Vagina (tissue), 2 donors: ENCODE results near the gene VRTN.
"Not testable (repeated sequence)": the region's sequence is repeated elsewhere in the genome, so short reads cannot be mapped to it uniquely, and the experiment has no call there.

ENCODE experiments used
- POLR2A ChIP-seq, 2 donors: fragments of 450-650 bp; IDR thresholded peaks; one replicate each; pipeline ENCODE4 v1.6.1; 2017; ENCODE audit warnings: antibody characterized with exemption in 2 of 2, mild to moderate bottlenecking in 2 of 2, moderate library complexity in 2 of 2
- TF ChIP-seq, protein P1 (sequence below), 3 experiments: fragments of 450-650 bp in 2 of 3; fragments of 200-600 bp in 1 of 3; sonication (generic) in 1 of 3; IDR thresholded peaks; one replicate each; pipeline ENCODE4 v1.5.1; 2017 to 2019; ENCODE audit warnings: antibody characterized with exemption in 3 of 3, mild to moderate bottlenecking in 2 of 3, moderate library complexity in 2 of 3

DNA sequence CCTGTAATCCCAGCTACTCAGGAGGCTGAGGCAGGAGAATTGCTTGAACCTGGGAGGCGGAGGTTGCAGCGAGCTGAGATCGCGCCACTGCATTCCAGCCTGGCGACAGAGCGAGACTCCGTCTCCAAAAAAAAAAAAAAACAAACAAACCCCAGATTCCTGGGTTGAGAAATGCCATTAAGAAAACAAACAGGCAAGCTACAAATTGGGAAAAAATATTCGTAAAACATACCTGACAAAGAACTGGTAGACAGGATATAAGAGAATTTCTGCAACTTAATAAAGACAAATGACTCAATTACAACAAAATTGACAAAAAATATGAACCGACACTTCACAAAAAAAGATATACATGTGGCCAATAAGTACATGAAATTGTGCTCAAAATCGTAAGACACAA lies 33.3 kb downstream of the VRTN start:
- TF ChIP-seq, protein P1, sequence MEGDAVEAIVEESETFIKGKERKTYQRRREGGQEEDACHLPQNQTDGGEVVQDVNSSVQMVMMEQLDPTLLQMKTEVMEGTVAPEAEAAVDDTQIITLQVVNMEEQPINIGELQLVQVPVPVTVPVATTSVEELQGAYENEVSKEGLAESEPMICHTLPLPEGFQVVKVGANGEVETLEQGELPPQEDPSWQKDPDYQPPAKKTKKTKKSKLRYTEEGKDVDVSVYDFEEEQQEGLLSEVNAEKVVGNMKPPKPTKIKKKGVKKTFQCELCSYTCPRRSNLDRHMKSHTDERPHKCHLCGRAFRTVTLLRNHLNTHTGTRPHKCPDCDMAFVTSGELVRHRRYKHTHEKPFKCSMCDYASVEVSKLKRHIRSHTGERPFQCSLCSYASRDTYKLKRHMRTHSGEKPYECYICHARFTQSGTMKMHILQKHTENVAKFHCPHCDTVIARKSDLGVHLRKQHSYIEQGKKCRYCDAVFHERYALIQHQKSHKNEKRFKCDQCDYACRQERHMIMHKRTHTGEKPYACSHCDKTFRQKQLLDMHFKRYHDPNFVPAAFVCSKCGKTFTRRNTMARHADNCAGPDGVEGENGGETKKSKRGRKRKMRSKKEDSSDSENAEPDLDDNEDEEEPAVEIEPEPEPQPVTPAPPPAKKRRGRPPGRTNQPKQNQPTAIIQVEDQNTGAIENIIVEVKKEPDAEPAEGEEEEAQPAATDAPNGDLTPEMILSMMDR (IDR thresholded peaks at IDR 0.05): not testable (repeated sequence)
- TF ChIP-seq POLR2A (IDR thresholded peaks at IDR 0.05): not testable (repeated sequence)
